Esophagus (tissue), 2 donors: Measurements from ENCODE around the gene NT5DC2. TPM values are rescaled to one million over a fixed set of nuclear protein-coding genes. Genes with fewer than 3 reads are reported as not detected.
"Not testable (repeated sequence)": the region's sequence is repeated elsewhere in the genome, so short reads cannot be mapped to it uniquely, and the experiment has no call there.

Experiments used
- H3K27ac ChIP-seq, 2 donors: one replicate each; pipeline ENCODE4 v1.5.1; 2013; ENCODE audit warnings: low read depth in 2 of 2, mild to moderate bottlenecking in 2 of 2, inconsistent platforms in 1 of 2, low read length in 1 of 2, moderate library complexity in 1 of 2
- H3K27me3 ChIP-seq, 2 donors: one replicate each; pipeline ENCODE4 v1.6.1; 2013; ENCODE audit warnings: low read length in 2 of 2, control low read depth in 1 of 2, mild to moderate bottlenecking in 1 of 2; ENCODE audit not compliant: insufficient read depth in 2 of 2, control insufficient read depth in 1 of 2
- H3K36me3 ChIP-seq, 2 donors: one replicate each; pipeline ENCODE4 v1.6.1; 2013; ENCODE audit warnings: low read length in 1 of 2; ENCODE audit not compliant: control insufficient read depth in 2 of 2, insufficient read depth in 2 of 2
- H3K4me1 ChIP-seq, 2 donors: one replicate each; pipeline ENCODE4 v1.6.1; 2013; ENCODE audit warnings: low read length in 1 of 2; ENCODE audit not compliant: control insufficient read depth in 2 of 2, insufficient read depth in 2 of 2
- H3K4me3 ChIP-seq, 2 donors: one replicate each; pipeline ENCODE4 v1.5.1; 2013; ENCODE audit warnings: low read length in 2 of 2, mild to moderate bottlenecking in 2 of 2, low read depth in 1 of 2, moderate library complexity in 1 of 2
- H3K9me3 ChIP-seq, 2 donors: one replicate each; pipeline ENCODE4 v1.6.1; 2013; ENCODE audit warnings: mild to moderate bottlenecking in 2 of 2, low read depth in 1 of 2, low read length in 1 of 2, moderate library complexity in 1 of 2; ENCODE audit not compliant: control insufficient read depth in 2 of 2, insufficient read depth in 1 of 2
- WGBS, 2 donors: extraction: QIAGEN DNeasy Blood & Tissue Kit; methylation state at CpG; one replicate each; pipeline ENCODE4 v1.1.7; 2013; 5-methylcytosine and 5-hydroxymethylcytosine counted together
- polyA plus RNA-seq, 2 donors: library from polyadenylated mRNA; stranded (reverse); fragments of 200-250 nt; gene quantifications; one replicate each; pipeline ENCODE4 v1.2.3, GENCODE V29; 2013
- donor health status: healthy with polysubstance abuse.
- donor health status: Bipolar disorder and iron deficiency.

NT5DC2 gene
- polyA plus RNA-seq, 2 donors, result 81.7 to 93.7 TPM

GRCh38 chr3:52532517-52532837, 1.2 kb downstream of the NT5DC2 start:
- H3K9me3 ChIP-seq, result no peaks in the 10 kb centered on the region
- H3K27ac ChIP-seq, result peak overlapping the region in 1 of 2 donors; percentile 54
- H3K4me3 ChIP-seq, result peak overlapping the region; percentile 63 to 67
- peaks cover 9 to 44% of the 10 kb centered on the region in 2 donors for H3K4me1 ChIP-seq
- H3K27me3 ChIP-seq, result no peaks in the 10 kb centered on the region
- 28 to 39% methylated on average over 5 of the region's 5 CpGs for WGBS, 2 donors
- peaks cover 0 to 15% of the 10 kb centered on the region in 2 donors for H3K36me3 ChIP-seq

GRCh38 chr3:52531860-52532516, 1.7 kb downstream of the NT5DC2 start:
- Histone ChIP-seq H3K4me1 (peaks cover 9 to 46% of the 10 kb centered on the region in 2 donors), H3K27ac (peak overlapping the region; percentile 57 to 75), H3K36me3 (peaks cover 0 to 20% of the 10 kb centered on the region in 2 donors), H3K4me3 (peak overlapping the region in 1 of 2 donors; percentile 63), H3K27me3 (no peaks in the 10 kb centered on the region), H3K9me3 (no peaks in the 10 kb centered on the region)
- 71 to 82% methylated on average over 14 of the region's 14 CpGs for WGBS, 2 donors

- Histone ChIP-seq H3K27me3 (no peaks in the 10 kb centered on the region), H3K4me3 (no peak overlapping the region), H3K4me1 (peaks cover 9 to 47% of the 10 kb centered on the region in 2 donors), H3K9me3 (no peaks in the 10 kb centered on the region), H3K27ac (peak overlapping the region; percentile 63 to 75), H3K36me3 (peaks cover 0 to 20% of the 10 kb centered on the region in 2 donors)
- 51 to 63% methylated on average over 10 of the region's 10 CpGs for WGBS, 2 donors
Observed at GRCh38 chr3:52530918-52531826, 2.5 kb downstream of the NT5DC2 start.

GRCh38 chr3:52529376-52530333, 4.0 kb downstream of the NT5DC2 start:
- H3K4me1 ChIP-seq, result peaks cover 16 to 56% of the 10 kb centered on the region in 2 donors
- 67 to 71% methylated on average over 12 of the region's 12 CpGs for WGBS, 2 donors
- H3K27me3 ChIP-seq, result no peaks in the 10 kb centered on the region
- peak overlapping the region; percentile 63 to 75 for H3K27ac ChIP-seq
- H3K9me3 ChIP-seq, result no peaks in the 10 kb centered on the region
- peaks cover 0 to 20% of the 10 kb centered on the region in 2 donors for H3K36me3 ChIP-seq
- no peak overlapping the region for H3K4me3 ChIP-seq

- no peaks in the 10 kb centered on the region for H3K9me3 ChIP-seq
- no peak overlapping the region for H3K4me3 ChIP-seq
- peaks cover 0 to 29% of the 10 kb centered on the region in 2 donors for H3K36me3 ChIP-seq
- H3K4me1 ChIP-seq, result peaks cover 19 to 57% of the 10 kb centered on the region in 2 donors
- H3K27me3 ChIP-seq, result no peaks in the 10 kb centered on the region
- no peak overlapping the region for H3K27ac ChIP-seq
- 88 to 89% methylated on average over 25 of the region's 25 CpGs for WGBS, 2 donors
Observed at GRCh38 chr3:52528586-52529375, 4.9 kb downstream of the NT5DC2 start.

GRCh38 chr3:52527732-52528585, 5.7 kb downstream of the NT5DC2 start:
- peaks cover 0 to 35% of the 10 kb centered on the region in 2 donors for H3K36me3 ChIP-seq
- H3K27ac ChIP-seq, result no peak overlapping the region
- H3K4me1 ChIP-seq, result peaks cover 19 to 60% of the 10 kb centered on the region in 2 donors
- H3K4me3 ChIP-seq, result no peak overlapping the region
- no peaks in the 10 kb centered on the region for H3K27me3 ChIP-seq
- WGBS, 2 donors, result 82% methylated on average over 18 of the region's 18 CpGs
- no peaks in the 10 kb centered on the region for H3K9me3 ChIP-seq

GRCh38 chr3:52527039-52527731, 6.5 kb downstream of the NT5DC2 start:
- no peaks in the 10 kb centered on the region for H3K9me3 ChIP-seq
- H3K27me3 ChIP-seq, result no peaks in the 10 kb centered on the region
- peaks cover 19 to 60% of the 10 kb centered on the region in 2 donors for H3K4me1 ChIP-seq
- H3K36me3 ChIP-seq, result peaks cover 0 to 40% of the 10 kb centered on the region in 2 donors
- 90 to 91% methylated on average over 14 of the region's 14 CpGs for WGBS, 2 donors
- peak overlapping the region; percentile 38 to 88 for H3K27ac ChIP-seq
- H3K4me3 ChIP-seq, result no peak overlapping the region

- Histone ChIP-seq H3K27ac (peak overlapping the region; percentile 88 to 94), H3K4me1 (peaks cover 19 to 56% of the 10 kb centered on the region in 2 donors), H3K36me3 (peaks cover 0 to 44% of the 10 kb centered on the region in 2 donors)
- not testable (repeated sequence) for H3K4me3 ChIP-seq, H3K9me3 ChIP-seq, H3K27me3 ChIP-seq
- WGBS, 2 donors, result 83 to 86% methylated on average over 5 of the region's 5 CpGs
Observed at GRCh38 chr3:52526671-52527038, 7.0 kb downstream of the NT5DC2 start.
